ENCODE data around the gene GPR4.

DNA sequence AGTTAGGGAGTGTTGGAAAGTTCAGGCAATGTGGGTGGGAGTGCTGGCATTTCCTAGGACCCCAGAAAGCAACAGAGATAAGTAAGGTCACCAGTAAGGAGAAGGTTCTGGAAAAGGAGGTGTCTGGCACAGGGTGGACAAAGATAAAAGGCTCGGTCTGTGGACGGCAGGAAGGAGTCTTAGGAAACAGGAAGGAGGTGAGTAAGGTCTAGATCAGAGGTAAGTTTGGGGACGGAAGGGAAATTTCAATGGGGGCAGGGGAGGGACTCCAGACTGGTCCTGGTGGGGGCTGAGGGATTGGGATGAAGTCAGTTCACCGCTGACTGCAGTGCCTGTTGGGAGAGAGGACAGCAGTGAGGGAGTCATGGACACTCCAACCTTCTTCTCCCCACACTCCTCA, 9.6 kb downstream of the GPR4 start:
- TF ChIP-seq CTCF (IDR thresholded peaks at IDR 0.05) (no peak), POLR2AphosphoS5 (IDR thresholded peaks at IDR 0.05) (no peak)
